Ammon's horn (tissue), 1 donor: Measurements from ENCODE around the gene ACTRT2.
A peak's percentile ranks its signal among the peaks of the same experiment; 100 is the strongest.

Source experiments
- DNase-seq: peaks from one replicate; pipeline ENCODE4 v3.0.0-alpha.2; 2016; ENCODE audit warnings: low spot score

The ACTRT2 gene

DNA sequence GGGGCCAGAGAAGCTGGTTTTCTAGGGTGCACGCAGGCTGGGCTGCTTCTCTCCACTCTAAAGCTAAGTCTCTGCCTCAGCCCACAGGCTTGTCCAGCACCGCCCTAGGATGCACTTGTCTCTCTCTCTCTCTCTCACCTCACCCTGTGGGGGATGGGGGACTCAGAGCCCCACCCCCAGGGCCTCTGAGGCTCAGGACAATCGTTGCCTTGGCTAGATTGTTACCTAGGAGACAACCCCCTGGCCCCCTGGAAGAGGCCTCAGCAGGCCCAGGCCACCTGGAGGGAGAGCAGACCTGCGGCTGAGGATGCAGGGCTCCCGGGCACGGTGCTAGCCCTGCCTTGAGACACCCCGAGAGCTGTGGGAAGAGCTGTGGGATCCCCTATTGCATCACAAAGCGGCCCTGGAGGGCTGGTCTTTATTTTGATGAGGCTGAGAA, at the start of gene ACTRT2:
Gene ACTRT2 (plus strand): TSS at position 235 of the 439 bp plus-strand sequence. CDS start 220 bp downstream, outside the sequence.
- no peak for DNase-seq

DNA sequence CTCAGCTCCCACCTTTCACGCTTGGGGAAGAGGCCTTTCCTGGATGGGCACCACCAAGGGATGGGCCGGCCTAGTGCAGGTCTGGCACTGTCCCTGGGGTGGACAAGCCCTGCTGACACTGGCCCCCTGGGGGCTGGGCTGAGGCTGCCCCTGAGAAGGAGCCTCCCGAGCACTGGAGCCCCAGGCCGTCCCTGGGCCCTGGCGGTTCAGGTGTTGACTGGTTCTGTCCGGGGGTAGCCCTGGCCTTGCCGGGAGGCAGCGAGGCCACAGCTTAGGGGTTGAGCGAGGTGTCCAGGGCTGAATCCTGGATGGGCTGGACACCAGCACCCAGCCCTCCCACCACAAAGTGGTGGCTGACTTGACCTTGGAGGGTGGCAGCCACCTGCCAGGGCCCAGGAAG, 49.7 kb upstream of the ACTRT2 start:
- DNase-seq = no peak

DNA sequence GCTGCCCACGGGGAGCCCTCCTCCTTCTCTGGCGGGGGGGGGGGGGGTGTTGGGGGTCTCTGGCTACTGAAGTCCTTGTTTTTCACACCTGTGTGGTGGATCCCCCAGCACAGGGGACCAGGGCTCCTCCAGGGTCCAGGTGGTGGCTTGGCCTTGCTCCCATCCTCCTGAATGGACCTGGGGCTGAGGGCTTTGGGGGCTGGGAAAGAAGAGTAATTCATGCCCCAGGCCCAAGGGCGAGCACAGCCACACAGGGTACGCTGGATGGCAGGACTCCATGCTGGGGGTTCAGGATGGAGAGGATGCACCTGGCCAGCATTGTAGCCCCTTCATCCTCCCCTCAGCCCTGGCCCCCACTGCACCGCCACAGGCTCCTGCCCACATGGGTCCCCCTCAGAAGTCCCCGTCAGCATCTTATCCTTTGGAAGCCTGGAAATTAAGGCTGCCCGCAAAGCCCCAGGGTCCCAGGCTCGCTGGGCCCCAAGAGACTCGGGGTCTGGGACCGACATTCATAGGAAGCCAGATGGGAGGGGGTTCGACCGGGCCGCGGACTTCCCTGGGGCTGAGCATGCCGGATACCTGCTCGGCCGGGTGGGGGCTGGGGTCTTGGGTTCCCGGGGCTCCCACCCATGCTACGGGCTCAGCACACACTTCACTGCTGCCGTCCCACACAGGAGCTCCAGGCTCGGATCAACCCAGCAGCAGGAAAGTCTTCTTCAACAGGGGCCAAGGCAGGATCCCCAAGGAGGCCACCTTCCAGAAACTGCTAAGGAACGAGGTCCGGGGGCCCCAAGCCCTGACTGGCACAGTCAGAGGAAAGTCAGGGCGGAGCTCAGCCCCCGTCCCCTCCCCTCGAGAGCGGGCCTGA, 49.0 kb upstream of the ACTRT2 start:
- no peak for DNase-seq

DNA sequence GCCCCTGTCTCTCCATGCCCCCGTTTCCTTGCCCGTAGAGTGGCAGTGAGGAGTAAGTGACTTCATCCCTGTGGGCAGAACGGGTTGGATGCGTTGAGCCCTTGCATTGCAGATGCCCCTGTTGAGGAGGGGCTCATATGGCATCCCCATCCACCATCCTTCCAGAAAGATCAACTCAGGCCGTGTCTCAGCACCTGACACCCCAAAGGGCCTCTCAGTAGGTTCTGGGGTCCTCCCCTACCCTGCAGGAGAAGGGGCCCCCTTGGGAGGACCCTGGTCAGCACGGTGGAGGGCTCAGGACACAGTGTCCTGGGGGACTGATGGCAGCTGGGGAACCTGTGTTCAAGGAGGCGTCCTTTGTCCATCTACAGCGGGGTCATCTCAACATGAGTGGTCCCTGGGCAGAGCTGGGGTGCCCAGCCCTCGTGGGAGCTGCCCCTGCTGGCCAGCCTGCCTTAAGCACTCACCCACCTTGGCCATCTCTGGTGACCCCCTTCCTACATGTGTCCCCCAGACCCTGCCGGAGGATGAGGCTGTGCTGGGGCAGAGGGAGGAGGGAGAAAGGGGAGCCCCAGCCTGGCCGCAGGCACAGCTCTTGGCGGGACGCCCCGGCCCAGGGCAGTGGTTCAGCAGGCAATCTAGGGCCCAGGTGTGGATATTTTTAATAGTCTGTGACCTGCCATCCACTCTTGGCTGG, 48.2 kb upstream of the ACTRT2 start:
- DNase-seq = no peak

DNA sequence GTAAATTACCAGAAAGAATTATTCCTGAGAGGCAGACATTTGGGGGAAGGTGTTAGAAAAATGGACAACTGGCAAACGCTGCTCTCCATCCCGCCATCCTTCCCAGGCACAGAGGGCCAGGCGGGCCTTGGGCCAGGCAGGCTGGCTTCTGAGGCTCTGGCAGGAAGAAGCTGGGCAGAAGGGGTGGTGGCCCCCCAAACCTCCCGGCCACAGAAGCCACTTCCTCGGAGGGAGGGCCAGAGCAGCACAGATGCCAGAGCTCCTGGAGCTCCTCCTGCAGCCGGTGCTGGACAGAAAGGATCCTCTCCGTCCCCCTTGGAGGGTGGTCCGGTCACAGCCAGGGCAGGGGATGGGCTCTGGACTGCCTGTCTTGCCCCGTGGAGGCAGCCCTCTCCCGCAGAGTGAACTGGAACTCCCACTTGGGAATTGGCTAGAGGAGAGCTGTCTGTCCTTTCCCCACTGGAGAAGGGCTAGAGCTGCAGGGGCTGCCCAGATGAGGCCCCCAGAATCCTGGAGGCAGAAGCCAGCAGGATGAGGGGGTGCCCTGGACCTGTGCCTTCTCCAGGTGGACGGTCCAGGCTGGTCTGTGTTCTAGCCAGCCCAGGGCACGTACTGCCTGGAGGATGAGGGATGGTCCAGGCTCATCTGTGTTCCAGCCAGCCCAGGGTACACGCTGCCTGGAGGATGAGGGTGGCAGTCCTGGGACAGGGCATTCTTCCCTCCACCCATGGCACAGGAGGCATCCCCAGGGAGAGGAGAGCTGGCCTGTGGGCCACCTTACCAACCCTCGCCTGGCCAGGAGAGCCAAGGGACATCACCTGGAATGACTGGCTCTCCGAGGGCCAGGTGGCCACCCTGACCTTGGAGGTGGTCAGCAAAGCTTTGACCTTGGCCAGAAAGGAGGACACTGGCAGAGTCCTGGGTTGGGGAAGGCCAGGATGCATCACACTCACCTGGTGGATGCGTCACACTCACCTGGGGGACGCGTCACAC, 47.4 kb upstream of the ACTRT2 start:
- DNase-seq = no peak

DNA sequence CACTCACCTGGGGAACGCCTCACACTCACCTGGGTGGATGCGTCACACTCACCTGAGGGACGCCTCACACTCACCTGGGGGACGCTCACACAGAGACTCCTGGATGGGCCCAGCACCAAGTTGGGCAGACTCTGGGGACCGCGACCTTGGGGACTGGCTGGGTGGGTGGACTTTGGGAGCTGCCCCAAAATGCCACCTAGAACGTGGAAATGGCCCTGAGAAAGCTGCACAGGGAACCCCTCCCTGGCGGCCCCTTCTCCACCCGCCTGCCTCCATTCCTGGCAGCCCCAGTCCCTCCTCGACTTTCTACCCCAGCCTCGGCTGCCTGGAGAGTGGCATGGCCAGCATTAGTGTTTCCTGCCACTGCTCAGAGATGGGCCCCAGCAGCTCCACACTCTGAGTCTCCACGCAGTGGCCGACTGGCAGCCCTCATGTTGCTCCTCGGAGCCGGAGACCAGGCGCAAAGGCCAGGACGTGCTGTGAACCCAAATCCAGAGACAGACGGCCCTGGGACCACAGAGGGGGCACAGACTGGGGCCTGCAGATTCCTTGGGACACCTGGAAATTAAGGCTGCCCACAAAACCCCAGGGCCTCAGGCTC, 46.5 kb upstream of the ACTRT2 start:
- DNase-seq = no peak

DNA sequence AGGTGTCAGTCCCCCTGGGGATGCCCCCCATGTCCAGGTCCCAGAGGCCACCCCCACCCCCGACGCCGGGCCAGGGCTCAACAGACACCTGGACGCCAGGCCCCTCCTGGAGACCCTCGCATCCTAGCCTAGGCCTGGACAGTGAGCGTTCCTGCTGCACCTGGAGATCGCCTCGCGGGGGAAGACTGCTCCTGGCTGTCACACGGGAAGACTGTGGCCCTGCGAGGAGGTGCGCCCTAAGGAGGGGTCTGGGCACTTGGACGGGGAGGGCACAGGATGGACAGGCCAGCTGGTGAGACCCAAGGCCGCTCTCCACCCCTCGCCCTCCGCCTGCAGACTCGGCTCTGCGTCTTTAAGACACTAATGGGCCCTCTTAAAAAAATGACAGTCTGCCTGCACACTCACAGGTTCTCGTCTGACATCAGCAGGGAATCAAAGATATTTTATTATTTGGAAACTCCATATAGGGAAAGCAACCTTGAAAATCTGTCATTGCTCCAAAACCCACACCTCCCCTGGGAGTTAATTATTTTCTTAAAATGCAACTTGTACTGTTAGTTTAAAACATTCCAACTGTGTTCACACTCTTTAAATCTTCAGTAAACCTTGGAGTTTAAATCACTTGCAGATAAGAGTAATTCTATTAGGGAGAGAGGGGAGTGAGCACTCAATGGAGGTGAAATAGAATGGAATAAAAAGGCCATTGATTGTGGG, 45.6 kb upstream of the ACTRT2 start:
- DNase-seq = no peak

DNA sequence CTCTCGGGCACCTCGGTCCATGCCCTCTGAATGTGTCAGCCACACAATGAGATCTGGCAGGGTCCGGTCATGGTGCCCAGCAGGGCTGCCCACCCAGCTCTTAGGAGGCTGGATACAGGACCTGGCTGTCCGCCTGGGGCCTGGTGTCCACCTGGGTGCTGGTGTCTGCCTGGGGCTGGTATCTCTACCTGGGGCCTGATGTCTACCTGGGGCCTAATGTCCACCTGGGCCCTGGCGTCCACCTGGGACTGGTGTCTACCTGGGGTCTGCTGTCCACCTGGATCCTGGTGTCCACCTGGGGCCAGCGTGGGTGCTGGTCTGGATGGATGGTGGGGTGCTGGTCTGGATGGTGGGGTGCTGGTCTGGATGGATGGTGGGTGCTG, 45.1 kb upstream of the ACTRT2 start:
- DNase-seq = no peak

DNA sequence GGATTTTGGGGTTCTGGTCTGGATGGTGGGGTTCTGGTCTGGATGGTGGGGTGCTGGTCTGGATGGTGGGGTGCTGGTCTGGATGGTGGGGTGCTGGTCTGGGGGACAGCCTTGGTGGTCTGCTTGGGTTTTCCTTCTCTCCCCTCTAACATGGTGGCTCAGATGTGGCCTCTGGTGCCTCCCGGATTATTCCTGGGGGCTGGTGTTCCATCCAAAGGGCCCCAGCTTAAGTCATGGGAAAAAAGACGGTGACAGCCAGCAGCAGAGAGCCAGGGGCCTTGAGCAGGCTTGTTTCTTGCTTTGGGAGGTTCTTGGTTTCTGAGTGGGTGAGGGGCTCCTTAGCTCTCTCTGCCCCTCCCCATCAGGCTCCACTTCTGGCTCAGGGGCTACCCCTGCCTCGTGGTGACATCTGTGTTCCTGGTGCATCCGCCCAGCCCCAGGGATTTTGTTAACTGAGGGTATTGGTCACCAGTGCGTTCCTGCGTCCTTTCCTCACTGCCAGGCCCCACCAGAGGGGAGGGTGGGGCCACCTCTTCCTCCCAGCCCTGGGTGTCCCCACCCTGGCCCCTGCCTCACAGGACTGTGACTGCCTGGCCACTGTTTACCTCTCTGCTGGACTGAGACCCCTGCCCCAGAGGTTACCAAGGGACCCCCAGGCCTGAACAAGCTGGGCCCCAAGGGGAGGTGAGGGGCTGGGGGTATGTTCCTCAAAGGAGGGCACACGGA, 43.2 kb upstream of the ACTRT2 start:
- DNase-seq = no peak

DNA sequence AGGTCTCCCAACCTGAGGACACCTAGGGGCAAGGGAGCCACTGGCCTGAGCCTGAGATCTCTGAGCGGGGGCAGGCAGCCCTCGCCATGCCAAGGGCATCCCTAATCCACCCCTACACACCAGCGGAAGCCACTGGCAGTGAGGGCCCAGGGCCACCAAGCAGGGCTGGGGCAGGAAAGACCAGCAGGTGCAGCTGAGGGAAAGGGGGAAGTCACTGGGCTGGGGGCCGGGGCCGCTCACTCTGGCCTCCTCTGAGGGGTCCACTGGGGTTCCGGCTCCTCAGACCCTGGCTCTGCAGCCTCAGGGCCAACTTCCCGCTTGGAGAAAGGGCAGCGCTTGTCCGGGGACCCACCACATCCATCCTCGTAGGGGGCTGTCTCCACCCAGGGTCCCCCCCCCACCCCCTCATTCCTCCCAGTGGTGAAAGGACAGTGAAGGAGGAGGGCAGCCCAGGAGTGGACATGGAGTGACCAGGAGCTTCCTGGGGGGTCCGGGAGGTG, 42.5 kb upstream of the ACTRT2 start:
- DNase-seq = no peak

DNA sequence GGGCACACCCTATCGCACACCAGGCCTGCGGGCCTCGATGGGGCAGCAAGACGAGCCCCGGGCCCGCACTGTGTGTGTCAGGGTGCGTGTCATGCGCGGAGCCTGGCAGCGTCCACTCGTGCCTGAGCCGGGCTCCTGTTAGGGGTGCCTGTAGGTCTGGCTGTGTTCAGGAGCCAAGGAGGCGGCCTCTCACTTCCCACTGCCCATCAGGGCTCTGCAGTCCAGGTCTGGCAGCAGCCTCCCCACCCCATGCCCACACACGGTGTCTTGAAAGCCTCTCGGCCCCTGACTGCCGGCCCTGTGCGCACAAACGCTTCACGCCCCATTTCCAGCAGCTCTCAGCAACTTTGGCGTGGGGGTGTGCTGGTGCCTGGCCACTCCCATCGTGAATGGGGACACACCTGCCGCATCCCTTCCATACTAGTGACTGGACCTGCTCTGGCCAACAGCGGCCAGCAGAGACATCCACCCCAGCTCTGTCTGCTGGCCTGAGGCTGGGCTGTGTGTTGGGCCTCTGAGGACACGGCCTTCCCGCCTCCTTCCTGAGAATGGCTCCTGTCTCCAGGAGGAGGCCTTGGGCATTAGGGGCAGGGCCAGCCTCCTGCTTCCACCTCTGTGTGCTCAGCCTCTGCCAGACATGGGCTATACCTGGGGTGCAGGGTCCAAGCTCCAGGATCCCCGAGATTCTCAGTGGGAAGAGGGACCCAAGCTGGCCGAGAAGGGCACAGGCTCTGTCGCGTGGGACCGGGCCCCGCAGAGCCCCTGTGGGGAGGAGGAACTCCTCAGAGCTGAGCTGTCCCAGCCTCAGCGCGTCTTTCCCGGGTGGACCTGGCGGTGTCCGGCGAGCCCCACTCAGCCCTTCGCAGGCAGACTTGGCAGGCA, 41.8 kb upstream of the ACTRT2 start:
- no peak for DNase-seq

DNA sequence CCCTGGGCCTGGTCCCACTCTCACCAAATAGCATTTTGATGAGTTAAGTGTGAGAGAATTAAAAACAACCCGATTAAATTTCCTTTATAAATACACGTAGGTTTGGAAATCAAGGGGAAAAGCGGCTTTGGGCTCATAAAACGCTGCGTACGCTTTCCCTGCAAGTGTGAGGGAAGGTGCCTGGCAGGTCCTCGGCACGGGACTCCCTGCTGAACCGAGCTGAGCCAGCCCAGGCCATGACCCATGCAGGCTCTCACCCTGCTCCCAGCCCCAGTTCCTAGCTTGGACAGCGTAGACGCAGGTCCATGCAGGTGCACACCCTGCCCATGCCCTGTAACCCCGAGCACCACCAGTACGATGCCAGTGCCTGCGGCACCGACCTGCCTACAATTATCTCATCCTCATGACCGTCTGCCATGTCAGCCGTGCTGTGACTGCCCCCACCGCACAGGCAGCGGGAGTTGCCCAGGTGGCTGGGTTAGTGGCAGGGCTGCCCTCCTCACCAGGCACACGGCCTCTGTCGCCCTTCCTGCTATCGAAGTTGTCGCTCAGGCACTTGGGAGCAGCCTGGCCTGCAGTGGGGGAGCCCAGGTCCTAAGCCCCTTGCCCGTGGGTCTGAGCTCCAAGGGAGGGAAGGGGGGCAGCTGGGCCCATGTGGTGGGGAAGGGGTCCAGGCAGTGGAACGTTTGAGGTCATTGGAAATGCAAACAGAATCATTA, 41.0 kb upstream of the ACTRT2 start:
- DNase-seq = no peak

DNA sequence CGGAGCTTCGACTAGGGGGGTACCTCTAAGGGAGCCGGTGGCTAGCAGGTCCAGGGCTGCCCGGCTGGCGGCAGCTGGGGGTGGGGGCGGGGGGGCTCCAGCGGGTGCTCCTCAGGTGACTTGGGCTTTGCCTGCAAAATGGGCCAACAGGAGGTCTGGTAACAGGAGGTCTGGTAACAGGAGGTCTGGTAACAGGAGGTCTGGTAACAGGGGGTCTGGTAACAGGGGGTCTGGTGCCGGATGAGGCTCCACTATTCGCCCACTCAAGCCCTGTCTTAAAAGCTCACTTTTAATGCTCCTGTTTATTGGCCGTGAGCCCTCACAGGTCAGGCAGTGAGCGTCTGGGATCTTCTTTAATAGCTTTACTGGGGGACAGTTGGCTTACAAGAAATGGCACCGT, 40.4 kb upstream of the ACTRT2 start:
- no peak for DNase-seq

DNA sequence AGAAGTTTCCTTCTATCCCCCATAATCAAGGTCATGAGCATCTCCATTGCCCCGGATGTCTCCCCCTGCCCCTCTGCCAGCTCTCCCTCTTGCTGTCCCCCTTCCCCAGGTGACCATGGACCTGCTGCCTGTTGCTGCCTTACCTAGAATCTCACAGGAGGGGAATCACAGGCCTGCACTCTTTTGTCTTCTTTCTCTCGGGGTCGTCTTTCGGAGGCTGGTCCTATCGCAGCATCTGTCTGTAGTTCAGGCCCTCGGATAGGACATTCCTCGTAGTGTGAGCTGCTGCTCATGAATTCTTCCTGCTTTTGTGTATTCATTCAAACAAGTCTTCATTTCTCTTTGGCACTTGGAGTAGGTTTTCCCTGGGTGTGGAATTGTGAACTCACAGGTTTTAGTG, 39.9 kb upstream of the ACTRT2 start:
- DNase-seq = no peak

DNA sequence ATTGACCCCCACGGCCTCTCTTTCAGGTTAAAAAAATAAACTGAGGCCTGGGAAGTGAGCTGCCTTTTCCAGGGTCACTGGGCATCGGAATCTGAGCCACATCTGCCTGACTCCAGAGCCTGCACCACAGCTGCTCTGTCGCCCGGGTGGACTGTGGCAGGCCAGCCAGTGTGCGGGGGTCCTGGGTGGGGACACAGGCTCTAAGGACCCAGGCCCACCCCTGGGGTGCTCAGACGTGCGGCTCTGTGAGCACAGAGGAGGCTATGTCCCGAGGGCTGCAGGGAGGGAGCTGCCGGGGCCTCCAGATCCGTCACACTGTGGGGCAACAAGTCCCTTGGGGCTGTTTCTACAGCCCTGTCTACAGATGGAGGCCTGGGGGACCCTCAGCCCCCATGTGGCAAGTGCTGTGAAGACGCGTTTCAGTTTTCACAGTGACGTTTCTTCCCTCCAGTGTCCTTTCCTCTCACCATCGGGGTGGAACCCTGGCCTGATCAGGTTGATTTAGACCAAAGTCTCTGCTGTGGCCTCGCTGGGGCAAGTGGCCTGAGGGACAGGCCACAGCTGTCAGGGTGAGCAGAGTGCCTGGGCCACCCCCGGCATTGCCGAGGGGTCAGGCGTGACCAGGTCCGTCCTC, 39.2 kb upstream of the ACTRT2 start:
- DNase-seq = no peak

DNA sequence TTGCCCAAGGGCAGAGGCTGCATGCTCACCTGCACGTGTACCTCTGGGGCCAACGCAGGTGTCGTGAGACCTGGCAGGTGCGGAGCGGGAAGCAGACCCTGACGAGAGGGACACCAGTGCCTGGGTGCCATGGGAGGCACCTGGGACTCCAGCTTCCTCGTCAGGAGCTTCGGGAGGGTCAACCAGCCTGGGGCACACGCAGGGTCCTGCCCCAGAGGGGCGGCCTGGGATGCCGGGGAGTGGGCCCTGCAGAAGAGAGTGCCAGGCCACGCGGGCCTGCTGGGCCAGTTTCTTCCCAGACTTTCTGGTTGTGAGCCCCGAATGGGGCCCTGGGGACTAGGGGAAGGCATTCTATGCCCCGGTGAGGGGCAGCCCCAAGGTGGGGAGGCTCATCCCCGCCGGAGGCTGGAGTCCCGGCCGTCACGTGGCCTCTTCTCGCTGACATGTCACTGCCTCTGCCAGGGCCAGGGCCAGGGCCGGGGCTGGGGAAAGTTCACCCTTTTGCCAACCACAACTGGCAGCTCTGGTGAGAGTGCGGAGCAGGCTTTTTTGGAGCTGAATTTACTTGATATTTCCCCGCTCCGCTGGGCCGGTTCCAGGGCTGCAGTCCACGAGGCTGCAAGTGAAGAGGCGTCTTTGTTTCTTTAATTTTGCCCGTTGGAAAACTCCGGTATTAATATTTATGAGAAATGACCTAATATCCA, 38.5 kb upstream of the ACTRT2 start:
- DNase-seq = peak; percentile 77

DNA sequence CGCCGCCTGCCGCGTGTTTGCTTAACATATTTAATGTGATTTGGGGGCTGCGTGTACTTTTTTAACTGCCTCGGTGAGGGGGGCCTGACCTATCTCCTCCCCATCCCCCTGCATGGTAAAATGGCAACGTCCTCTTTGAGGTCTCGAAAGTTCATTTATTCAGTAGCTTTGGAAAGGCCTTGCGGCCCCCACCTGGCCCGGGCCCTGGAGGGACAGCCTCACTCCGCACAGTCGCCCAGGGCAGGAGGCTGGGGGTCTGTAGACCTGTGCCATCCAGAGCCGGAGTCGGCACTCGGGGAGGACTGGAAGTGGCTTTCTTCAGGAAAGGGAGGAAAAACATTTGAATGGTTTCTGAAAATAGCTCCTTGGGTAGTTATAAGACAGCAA, 38.0 kb upstream of the ACTRT2 start:
- DNase-seq = no peak
